GM18508 (cell line): Measurements from ENCODE around the gene DEFB108B.
"Not testable (repeated sequence)": the region's sequence is repeated elsewhere in the genome, so short reads cannot be mapped to it uniquely, and the experiment has no call there.

ENCODE experiments used
- ATAC-seq: cut with Tn5 transposase; IDR thresholded peaks from one replicate; pipeline ENCODE4 v1.9.1; 2021; ENCODE audit warnings: moderate number of reproducible peaks; ENCODE audit not compliant: insufficient read depth, unreplicated experiment

Gene DEFB108B

DNA sequence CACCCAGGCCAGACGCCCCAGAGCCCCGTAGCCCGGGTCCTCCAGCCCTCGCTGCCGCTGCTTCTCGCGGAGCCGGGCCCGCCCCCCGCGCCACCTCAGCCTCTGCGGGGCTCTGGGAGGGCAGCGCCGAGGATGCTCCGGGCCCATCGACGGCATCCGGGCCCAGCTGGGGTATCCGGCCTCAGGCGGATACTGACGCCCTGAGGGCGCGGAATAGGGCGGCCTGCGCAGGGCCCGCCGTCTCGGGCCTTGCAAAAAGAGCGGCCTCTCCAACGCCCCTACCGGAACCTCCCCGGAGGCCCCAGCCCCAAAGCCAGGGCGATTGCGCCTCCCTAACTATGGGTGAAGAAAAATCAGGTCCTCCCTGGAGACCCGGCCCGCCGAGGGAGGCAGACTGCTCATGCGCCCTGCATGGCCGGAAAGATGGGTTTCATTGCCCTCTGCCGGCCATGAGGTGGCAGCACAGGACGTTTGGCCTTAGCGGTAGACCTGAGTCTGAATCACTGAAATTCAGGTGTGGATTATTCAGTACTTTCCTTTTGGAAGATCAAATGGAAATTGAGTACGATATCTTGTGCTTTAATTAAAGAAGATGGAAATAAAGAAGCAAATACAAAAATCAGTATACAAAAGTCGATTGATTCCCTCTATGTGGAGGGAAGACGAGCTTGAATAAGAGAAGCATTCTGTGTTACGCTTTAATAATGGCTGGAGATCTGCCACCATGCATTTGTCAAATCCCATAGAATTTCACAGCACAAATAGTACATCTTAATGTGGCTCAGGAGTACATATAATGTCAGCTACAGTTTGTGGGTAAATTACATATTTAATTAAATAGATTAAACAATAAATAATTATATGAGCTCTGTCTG, 19.3 kb upstream of the DEFB108B start:
- ATAC-seq: not testable (repeated sequence)

DNA sequence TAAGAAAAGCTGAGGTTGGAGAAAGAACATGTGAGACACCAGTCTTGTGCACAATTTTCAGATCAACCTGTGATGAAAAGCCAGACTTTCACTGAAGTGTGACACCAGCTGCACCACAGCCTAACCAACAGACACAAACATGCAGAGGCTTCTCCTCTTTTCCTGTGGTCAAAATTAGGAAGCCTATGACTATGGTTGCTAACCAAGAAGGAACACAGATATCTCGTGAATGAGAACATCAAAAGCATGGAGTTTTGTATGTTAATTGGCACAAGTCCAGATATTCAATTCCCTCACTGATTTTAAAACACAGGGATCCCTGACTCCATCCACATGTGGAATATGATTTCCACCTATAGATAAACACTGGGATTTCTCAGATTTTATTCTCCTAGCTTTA, 11.5 kb upstream of the DEFB108B start:
- not testable (repeated sequence) for ATAC-seq

DNA sequence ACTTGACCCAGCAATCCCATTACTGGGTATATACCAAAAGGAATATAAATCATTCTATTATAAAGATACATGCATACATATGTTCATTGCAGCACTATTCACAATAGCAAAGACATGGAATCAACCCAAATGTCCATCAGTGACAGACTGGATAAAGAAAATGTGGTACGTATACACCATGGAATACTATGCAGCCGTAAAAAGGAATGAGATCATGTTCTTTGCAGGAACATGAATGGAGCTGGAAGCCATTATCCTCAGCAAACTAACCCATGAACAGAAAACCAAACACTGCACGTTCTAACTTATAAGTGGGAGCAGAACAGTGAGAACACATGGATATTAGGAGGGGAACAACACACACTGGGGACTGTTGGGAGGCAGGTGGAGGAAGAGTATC, 3.8 kb upstream of the DEFB108B start:
- not testable (repeated sequence) for ATAC-seq

DNA sequence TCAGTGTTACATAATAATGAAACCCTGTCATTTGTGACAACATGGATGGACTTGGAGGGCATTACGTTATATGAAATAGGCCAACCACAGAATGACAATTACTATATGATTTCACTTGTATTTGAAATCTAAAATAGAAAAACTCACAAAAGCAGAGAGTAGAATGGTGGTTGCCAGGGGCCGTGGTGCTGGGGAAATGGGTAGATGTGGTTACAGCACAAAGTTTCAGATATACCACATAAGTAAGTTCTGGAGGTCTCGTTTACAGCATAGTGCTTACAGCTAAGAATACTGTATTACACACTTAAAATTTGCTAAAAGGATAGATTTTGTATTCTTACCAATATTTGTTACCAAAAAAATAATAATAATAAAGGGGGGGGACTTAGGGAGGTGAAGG, 3.3 kb upstream of the DEFB108B start:
- ATAC-seq: not testable (repeated sequence)

DNA sequence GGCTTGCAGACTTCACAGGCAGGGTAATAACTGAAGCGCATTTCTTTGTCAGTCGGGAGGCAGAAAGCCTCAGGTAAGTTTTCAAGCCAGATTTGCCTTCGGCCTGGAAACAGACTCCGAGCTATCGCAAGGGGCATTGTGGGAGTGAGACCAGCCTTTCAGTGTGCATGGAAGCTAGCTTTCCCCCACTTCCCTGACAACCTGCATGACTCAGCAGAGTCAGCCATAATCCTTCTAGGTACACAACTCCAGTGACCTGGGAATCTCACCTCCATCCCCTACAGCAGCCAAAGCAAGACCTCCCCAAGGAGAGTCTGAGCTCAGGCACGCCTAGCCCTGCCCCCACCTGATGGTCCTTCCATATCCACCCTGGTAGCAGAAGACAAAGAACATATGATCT, 9.7 kb downstream of the DEFB108B start:
- not testable (repeated sequence) for ATAC-seq

DNA sequence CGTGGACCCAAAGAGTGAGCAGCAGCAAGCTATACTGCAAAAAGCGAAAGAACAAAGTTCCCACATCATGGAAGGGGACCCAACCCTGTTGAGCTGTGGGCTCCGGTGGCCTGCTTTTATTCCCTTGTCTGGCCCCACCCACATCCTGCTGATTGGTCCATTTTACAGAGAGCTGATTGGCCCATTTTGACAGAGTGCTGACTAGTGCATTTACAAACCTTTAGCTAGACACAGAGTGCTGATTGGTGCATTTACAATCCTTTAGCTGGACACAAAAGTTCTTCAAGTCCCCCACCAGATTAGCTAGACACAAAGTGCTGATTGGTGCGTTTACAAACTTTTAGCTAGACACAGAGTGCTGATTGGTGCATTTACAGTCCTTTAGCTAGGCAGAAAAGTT, 10.4 kb downstream of the DEFB108B start:
- ATAC-seq: not testable (repeated sequence)

DNA sequence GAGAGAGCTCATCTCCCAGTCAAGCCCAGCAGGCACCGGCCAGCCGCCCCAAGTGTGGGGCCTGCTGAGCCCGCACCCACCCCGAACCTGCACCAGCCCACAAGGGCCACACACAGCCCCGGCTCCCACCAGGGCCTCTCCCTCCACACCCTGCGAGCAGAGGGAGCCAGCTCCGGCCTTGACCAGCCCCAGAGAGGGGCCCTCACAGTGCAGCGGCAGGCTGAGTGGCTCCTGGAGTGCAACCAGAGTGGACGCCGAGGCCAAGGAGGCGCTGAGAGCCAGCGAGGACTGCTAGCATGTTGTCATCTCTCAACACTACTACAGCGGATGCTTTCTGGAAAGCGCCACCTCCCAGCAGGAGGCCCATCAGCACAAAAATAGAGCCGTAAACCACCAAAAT, 10.9 kb downstream of the DEFB108B start:
- no peak for ATAC-seq

DNA sequence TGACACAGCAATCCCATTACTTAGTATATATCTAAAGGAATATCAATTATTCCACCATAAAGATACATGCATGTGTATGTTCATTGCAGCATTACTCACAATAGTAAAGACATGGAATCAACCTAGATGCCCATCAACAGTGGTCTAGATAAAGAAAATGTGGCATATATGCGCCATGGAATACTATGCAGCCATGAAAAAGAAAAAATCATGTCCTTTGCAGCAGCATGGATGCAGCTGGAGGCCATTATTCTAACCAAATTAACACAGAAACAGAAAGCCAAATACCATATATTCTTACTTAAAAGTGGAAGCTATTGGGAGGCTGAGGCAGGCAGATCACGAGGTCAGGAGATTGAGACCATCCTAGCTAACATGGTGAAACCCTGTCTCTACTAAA, 20.9 kb downstream of the DEFB108B start:
- not testable (repeated sequence) for ATAC-seq

DNA sequence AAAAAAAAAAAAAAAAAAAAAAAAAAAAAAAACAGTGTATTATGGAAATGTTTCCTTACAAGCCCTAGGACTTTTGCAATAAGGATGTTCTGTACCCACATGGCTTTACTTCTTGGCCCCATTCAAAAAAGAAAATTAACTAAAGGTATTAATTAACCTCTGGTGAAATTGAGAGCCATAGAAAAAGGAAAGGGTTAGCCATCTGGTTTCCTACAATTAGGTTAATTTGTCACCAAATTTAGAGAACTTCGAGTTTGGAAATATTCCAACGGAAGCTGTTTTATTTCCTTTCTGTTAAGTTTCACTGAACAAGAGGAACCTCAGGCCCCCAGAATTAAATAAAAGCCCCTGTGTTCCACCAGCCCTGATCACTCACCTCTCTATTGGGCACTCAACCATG, 22.9 kb downstream of the DEFB108B start:
- ATAC-seq: not testable (repeated sequence)

DNA sequence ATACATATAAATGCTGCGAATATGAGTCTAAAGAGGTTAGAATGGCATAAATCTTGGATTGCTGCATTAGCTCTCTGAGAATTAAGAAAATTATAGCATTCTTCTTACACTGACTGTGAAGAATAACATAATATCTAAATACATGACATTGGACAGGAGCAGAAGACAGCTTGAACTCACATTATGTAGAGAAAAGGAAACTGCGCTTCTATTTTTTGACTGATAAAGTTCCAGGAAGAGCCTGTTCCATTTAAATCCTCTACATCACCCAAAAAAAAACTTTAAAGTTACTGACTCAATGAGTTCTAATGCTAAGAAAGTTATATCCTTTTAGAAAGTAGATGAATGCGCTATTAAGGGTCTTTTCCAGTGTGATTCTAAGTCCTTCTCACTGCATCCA, 27.8 kb downstream of the DEFB108B start:
- ATAC-seq: not testable (repeated sequence)

DNA sequence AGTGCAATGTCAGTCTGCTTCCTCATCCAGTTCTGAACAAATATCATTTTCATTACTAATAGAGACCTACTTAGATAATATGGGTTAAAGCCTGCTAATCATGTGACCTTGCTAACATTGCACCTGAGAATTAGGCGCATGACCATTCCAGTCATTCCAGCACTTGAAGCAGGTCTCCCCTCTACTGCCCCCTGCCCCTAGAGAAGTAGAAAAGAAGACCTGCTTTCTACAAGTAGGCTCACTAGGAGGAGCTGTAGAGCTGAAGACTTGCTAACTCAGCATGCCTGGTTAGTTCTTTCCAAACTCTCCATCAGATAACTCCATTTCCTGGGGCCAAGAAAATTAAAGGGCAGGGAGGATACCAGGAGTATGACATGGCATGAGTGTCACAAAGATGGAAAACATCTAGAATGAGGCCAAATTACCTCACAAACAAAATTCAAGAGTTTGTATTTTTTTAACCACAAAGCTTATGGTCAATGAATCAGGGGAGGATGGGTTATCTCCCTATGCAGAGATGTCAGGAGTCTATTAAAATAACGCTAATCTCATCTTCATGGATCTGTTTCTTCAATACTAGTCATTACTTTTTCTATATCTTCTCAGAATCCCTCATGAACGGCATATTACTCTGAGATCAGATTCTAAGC, 31.1 kb downstream of the DEFB108B start:
- ATAC-seq: not testable (repeated sequence)

DNA sequence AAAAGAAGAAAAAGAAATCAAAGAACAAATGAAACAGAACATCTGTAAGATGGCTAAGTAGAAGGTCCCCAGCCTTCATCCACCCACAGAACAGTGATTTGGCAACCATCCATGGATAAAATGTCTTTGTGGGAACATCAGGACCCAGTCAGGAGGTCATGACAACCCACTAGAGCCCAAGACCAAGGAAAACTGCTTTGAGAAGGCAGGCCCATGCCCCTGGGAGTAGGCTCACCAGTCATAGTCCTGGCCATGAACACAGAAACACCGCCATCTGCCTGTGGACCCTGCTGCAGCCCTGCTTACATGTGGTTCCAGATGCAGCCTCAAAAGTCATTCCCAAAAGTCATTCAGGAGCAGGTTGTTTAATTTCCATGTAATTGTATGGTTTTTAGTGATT, 34.2 kb downstream of the DEFB108B start:
- not testable (repeated sequence) for ATAC-seq

DNA sequence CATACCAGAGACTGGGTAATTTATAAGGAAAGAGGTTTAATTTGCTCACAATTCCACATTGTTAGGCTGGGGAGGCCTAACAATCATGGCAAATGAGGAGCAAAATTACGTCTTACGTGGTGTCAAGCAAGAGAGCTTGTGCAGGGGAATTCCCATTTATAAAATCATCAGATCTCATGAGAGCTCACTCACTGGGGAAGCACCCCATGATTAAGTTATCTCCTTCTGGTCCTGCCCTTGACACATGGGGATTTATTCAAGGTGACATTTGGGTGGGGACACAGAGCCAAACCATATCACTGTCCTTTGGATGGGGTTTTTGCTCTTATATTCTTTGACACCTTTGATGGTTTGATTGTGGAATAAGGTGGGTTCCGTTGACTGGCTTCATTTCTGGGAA, 36.9 kb downstream of the DEFB108B start:
- ATAC-seq: not testable (repeated sequence)

DNA sequence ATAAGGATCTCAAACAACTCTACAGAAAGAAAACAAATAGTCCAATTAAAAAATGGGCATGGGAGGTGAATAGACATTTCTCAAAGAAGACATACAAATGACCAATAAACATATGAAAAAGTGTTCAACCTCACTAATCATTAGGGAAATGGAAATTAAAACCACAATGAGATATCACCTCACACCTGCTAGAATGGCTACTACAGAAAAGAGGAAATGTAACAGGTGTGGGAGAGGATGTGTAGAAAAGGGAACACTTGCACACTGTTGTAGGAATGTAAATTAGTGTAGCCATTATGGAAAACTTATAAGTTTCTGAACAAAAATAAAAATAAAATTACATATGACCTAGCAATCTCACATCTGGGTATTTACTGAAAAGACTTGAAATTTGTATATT, 37.7 kb downstream of the DEFB108B start:
- ATAC-seq: not testable (repeated sequence)

DNA sequence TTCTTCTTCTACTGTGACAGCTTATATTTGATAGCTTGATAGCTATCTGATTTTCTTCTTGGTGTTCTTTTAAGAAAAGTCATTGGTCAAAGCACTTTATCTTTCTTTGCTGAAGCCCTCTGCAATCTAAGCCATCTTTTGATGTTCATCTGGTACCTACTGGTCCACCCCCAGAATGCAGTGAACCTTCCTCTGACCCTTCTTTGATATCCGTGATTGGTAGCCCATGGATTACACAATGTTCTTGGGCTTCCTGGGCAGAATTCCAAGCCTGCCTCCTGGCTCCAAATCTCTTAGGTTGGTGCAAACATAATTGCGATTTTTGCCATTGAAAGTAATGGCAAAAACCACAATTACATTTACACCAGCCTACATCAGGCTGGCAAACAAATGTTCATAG, 43.3 kb downstream of the DEFB108B start:
- ATAC-seq: not testable (repeated sequence)

DNA sequence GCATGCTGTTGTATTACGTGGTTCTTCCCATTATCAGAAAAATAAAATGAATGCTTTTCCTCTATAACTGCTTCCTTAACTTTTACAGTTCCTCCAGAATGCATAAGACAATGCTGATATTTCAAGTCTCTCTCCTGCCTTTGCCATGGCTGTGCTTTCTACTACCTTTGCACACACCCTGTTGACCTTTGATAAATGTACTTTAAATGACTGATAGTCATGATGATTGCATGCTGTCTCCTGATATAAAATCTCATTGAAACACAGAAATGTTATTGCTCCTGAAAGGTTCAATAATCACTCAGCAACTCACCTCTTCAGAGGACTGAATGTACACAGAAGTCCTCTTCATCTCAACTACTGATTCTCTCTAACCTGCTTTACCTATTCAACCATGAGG, 45.1 kb downstream of the DEFB108B start, which contains the start of gene DEFB131B:
DEFB131B (plus strand) TSS at position 395 of the 400 bp plus-strand sequence; CDS start at position 395, 0 bp downstream.
- not testable (repeated sequence) for ATAC-seq

DNA sequence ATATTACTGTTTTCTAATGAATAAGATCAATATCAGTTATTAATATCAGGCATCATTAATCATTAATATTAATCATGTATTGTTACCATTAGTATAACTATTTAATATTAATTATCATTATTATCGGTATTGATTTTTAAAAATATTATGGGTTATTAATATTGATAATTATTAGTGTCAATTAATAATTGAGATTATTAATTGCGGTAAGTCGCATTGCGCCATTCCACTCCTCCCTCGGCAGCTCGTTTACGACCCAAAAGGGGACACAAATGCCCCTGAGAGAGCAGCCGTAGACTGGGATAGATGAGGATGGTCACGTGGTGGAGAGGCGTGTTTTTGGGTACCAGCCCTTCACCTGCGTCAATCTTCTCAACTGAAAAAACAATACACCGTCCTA, 52.8 kb downstream of the DEFB108B start:
- not testable (repeated sequence) for ATAC-seq
